ENCODE measurements around the gene NEU1.
"Not testable (repeated sequence)": the region's sequence is repeated elsewhere in the genome, so short reads cannot be mapped to it uniquely, and the experiment has no call there.

DNA sequence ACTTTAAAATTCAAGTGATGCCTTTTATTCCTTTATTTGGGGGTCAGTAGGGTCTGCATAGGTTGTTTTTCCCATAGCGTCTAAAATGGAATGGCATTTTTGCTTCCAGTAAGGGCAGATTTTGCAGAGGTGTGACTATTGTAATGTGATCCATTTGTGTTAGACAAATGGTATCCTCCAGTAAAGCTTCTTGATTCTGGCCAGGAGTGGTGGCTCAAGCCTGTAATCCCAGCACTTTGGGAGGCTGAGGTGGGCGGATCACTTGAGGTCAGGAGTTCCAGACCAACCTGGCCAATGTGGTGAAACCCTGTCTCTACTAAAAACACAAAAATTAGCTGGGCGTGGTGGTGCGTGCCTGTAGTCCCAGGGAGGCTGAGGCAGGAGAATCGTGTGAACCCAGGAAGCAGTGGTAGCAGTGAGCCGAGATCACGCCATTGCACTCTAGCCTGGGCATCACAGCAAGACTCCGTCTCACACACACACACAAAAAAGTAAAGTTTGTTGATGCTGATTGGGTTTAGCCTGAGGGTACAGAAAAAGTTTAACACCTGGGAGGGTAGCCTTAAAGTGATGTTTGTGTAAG is 44.6 kb downstream of the NEU1 start:
- not testable (repeated sequence) for TF ChIP-seq POLR2A, POLR2AphosphoS5, EP300 (IDR thresholded peaks at IDR 0.05)
- TF ChIP-seq, protein P1, sequence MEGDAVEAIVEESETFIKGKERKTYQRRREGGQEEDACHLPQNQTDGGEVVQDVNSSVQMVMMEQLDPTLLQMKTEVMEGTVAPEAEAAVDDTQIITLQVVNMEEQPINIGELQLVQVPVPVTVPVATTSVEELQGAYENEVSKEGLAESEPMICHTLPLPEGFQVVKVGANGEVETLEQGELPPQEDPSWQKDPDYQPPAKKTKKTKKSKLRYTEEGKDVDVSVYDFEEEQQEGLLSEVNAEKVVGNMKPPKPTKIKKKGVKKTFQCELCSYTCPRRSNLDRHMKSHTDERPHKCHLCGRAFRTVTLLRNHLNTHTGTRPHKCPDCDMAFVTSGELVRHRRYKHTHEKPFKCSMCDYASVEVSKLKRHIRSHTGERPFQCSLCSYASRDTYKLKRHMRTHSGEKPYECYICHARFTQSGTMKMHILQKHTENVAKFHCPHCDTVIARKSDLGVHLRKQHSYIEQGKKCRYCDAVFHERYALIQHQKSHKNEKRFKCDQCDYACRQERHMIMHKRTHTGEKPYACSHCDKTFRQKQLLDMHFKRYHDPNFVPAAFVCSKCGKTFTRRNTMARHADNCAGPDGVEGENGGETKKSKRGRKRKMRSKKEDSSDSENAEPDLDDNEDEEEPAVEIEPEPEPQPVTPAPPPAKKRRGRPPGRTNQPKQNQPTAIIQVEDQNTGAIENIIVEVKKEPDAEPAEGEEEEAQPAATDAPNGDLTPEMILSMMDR (IDR thresholded peaks at IDR 0.05), result not testable (repeated sequence)
